ENCODE results near the gene SGPP2. TPM values are rescaled to one million over a fixed set of nuclear protein-coding genes. Genes with fewer than 3 reads are reported as not detected.

SGPP2 gene
- total and polyA plus RNA-seq, 2 of the 4 experiments (the other 2 are of a cell fraction): not detected

DNA sequence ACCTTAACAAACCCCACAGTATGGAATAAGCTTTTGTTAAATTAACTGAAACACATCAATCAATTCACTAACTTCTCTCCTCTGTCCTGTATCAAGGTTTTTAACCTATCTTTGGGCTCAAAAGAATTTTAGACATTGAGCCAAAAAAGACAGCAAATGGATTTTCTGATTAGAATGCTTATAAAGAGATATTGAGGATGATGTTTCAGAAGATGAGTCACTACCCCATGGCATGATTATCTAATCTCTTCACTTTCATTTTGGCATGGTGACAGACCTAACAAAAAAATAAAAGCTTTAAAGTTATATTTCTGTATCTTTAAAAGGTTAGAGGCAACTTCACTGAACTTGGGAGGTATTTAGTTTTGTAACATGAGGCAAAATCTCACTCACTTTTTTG, 55.5 kb downstream of the SGPP2 start:
- H4K5ac ChIP-seq (ENCODE audit: low read depth, low read length): no peak overlapping the region
- no peak overlapping the region for H2BK15ac ChIP-seq (ENCODE audit: low read depth, low read length)
- no peak overlapping the region for H3K4ac ChIP-seq (ENCODE audit: low read depth, low read length)
- intact Hi-C loops (cut with micrococcal nuclease) (no loop called here), dilution Hi-C loops (cut with HindIII; ENCODE audit: low sequenced_read_pairs, unreplicated experiment) (no loop called here), in situ Hi-C loops (cut with MboI; ENCODE audit: low sequenced_read_pairs) (no loop called here)
- no peak overlapping the region for H3K9ac ChIP-seq (ENCODE audit: low read depth, low read length)
- H3K4me1 ChIP-seq (ENCODE audit: control insufficient read depth, insufficient read depth, low read length): no peaks in the 10 kb centered on the region
- CTCF ChIA-PET: no interaction called here
- no peak overlapping the region for H2AFZ ChIP-seq (replicated peaks; ENCODE audit: low read length, poor library complexity)
- no peak overlapping the region for H2BK20ac ChIP-seq (ENCODE audit: low read depth, low read length)
- no peak overlapping the region for H2AK5ac ChIP-seq (ENCODE audit: low read depth, low read length)
- H3K14ac ChIP-seq (replicated peaks; ENCODE audit: low read depth, low read length): no peak overlapping the region
- H4K8ac ChIP-seq (ENCODE audit: low read depth in 2 of 2, low read length in 2 of 2): no peak overlapping the region
- no peak overlapping the region for H4K91ac ChIP-seq (ENCODE audit: insufficient read depth, low read depth, low read length)
- no peak overlapping the region for H2BK5ac ChIP-seq (ENCODE audit: low read depth, low read length, poor library complexity, severe bottlenecking)
- no peaks in the 10 kb centered on the region for H3K36me3 ChIP-seq (ENCODE audit: control insufficient read depth, insufficient read depth, low read length)
- POLR2A ChIA-PET (ENCODE audit: unreplicated experiment): no interaction called here
- no peak overlapping the region for H3K56ac ChIP-seq (ENCODE audit: extremely low read depth, insufficient read depth, low read length)
- H3K79me1 ChIP-seq (ENCODE audit: low read depth in 1 of 2, low read length in 2 of 2): no peaks in the 10 kb centered on the region
- no peak overlapping the region for H3K23ac ChIP-seq (ENCODE audit: low read depth, low read length)
- DNase-seq: no peak
- no peak overlapping the region for H3K18ac ChIP-seq (ENCODE audit: low read depth, low read length)
- H4K20me1 ChIP-seq (ENCODE audit: insufficient read depth, low read length): no peaks in the 10 kb centered on the region
- no peaks in the 10 kb centered on the region for H3K9me1 ChIP-seq (ENCODE audit: insufficient read depth, low read length)
- TF ChIP-seq MAZ (IDR thresholded peaks at IDR 0.05; ENCODE audit: borderline replicate concordance, low read depth, low read length) (no peak), RAD21 (IDR thresholded peaks at IDR 0.05; ENCODE audit: low read length) (no peak), SMC3 (IDR thresholded peaks at IDR 0.05; ENCODE audit: low read depth, low read length) (no peak)
- H2BK120ac ChIP-seq (ENCODE audit: low read depth, low read length): no peak overlapping the region
- no peak overlapping the region for H3K4me3 ChIP-seq (ENCODE audit: insufficient read depth, low read depth, low read length)
- no peak overlapping the region for H2AK9ac ChIP-seq (replicated peaks; ENCODE audit: low read depth, low read length, poor library complexity)
- peaks cover 2% of the 10 kb centered on the region; the same call in 1 of the 2 replicates for H3K27me3 ChIP-seq (ENCODE audit: control insufficient read depth, insufficient read depth, low read length)
- no peak overlapping the region for H3K4me2 ChIP-seq (ENCODE audit: low read depth, low read length)
- H3K27ac ChIP-seq (ENCODE audit: insufficient read depth, low read length): no peak overlapping the region
- no TSS peak for BruUV-seq (replicated peaks)
- ATAC-seq (ENCODE audit: low read depth): no peak
- no peaks in the 10 kb centered on the region for H3K9me3 ChIP-seq (ENCODE audit: control insufficient read depth, insufficient read depth, low read length)

Data from IMR-90 (cell line).